ENCODE results near the gene PLEK.
"Not testable (repeated sequence)": the region's sequence is repeated elsewhere in the genome, so short reads cannot be mapped to it uniquely, and the experiment has no call there.

Gene PLEK

DNA sequence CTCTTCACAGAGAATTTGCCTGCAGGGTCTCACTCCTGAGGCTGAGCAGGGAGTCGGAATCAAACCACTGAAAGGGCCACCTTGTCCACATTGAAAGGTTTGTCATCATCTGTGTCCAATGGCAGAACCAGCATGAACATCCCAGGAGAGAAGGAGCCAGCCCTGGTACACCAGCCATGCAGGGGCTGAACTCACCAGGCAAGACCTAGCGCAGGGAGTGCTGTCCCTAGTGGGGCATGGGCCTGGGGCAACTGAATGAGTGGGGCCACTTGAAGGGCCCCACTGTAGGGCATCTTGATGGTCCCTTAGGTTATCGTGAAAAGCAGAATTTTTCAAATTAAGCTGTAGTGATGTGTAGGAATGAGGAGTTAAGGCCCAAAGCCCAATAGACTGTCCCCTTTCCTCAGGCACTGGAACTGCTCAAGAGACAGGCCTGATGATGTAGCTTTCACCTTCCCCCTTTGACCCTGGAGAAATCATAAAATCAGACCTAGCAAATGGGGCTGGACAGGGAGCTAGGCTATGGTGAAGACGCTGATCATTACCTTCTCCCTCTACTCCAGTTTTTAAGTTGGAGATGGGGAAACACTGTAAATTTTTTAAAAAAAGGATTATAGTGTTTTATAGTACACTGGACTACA lies 8.4 kb upstream of the PLEK start:
- DNase-seq = no peak

DNA sequence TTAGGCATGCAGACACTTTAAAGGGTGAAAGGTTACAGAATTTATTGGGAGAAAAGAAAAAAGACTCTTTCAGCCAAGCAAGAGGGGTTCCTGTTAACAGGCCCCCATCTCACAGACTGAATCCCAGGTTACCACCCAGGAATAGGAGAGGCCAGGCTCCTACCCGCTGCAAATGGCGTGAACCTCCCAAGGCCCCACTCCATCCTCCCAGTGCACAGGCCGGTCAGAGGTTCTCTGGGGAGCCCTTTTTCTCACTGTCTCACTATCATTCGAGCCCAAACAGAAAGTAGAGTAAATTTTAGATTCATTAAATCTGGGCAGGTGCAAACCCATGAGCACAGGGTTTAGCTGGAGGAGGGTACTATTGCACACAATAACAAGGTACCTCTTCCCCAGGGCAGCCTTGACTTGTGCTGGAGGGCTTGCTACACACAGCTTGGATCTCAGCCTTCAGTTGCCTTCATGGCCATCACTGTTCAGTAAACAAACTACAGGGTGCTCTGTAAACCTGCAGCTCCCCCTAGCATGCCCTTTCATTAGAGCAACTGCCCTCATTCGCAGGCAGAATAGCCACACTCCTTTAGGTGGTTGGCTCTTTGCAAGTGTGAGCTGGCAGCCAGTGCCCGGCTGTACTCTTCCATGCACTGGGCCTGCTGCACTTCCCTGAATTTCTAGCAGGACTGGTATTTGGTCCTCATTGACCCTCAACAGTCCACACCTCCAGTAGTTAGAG lies 7.3 kb upstream of the PLEK start:
- DNase-seq = peak; percentile 53 to 76

DNA sequence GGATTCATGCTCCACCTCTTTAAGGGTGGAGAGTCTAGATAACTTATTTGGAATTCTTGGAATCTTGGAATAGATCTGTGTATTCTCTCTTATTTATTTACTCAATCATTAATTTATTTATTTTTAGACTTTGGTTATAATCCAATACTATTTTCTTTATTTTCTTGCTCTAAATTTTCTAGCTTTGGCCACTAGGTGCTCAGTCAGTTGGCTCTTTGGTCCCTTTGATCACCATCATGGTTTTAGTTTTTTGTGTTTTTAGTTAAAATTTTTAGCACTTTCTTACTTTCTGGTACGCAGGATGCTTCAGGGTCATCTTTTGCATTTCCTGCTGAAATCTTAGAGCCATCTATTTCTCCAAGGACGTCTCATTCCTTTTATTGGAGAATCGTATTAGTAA lies 5.2 kb upstream of the PLEK start:
- DNase-seq = peak; percentile 16 to 21

DNA sequence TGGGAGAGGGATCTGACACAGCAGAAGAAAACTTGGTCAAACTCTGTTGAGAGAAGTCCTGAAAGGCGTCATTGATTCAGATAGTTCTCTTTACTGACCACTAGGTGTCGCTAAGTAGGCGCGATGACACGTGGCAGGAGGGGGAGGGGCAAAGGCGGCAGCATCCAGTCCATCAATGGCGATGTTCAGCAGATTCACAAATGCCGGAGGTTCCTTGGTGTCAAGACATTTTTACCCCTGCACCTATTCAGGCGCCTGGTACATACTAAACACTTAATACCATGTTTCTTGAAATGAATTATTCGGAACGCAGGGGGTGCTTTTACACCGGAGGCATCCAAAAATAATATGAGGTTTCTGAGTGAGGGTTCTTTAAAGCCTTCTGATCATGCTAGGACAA lies 3.0 kb upstream of the PLEK start:
- peak; percentile 88 to 92 for DNase-seq

DNA sequence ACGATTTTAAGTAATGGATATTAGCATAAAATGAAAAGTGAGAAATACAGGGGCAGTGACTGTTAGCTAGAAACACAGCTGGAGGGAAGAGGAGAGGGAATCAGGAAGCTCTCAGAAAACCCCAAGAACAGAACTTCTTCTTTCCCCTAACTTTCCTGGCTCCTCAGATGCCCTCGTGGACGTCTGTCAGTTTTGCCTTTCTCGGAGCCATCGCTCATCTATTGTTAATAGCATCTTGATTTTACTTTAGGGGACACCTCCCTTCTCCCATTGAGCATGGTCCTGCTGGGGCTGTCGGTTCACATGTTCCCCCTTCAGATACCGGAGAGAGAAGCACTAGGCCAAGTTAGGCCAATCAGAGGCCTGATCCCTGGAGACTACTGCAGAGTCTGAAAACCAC lies 2.3 kb upstream of the PLEK start:
- peak; percentile 67 to 79 for DNase-seq

DNA sequence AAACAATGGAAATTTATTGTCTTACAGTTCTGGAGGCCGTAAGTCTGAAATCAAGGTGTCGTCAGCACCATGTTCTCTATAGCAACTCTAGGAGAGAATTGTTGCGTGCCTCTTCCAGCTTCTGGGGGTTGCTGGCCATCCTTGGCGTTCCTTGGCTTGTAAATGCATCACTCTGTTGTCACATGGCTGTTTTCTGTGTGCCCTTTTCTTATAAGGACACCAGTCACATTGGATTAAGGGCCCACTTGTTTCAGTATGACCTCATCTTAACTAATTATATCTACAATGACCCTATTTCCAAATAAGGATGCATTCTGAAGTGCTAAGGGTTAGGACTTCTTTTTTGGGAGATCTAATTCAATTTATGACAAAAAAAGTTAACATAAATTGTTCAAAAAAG lies 1.4 kb upstream of the PLEK start:
- no peak for DNase-seq

DNA sequence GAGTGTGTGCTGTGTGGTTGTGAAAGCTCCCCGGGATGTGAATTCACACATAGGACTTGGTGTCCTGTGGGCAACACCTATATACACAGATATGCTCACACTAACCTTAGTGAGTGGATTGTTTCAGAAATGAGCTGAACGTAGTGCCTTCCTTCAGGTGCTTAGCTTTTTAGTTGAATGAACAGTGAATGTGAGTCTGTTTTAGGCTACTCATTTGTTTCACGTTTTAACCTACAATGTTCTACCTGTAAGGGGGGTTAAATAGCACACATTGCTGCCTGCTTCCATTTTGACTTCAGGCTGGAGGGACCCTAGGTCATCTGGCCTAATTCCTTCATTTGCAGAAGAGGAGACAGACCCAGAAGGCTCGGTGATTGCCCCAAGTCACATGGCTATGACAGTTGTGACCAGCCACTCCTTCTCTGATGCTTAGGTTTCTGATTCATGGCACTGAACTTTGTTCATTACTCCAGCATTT lies 1.0 kb downstream of the PLEK start:
- peak; percentile 52 to 71 for DNase-seq

DNA sequence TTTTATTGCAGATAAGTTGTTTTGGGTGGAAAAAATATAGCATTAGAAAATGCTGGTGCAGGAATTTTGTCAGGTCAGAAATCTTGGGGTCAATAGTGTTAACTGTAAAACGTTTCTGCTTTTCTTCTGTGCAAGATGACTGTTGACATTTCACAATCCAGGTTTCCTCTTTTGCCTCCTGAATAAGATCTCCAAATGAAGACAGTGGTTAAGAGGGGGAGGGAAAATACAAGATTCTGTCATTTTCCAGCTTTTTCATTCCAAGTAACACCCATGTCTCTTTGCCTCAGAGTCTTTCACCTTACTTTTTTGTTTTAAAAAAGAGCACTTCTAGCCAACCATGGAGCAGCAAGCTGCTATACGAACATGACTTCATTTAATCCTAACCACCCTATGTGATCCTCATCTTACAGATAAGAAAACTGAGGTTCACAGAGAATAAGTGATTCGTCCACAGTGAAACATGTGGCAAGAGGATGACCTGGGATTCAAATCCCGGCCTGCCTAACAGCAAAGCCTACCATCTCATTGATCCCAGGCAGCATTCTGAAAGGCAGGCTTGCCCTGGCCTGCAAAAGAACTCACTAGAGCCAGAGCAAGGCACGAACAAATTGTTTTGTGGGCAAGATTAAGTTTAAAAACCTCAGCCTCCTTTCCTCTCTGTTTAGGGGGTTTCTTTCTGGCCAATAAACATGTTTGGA lies 3.0 kb downstream of the PLEK start:
- peak; percentile 86 to 91 for DNase-seq

DNA sequence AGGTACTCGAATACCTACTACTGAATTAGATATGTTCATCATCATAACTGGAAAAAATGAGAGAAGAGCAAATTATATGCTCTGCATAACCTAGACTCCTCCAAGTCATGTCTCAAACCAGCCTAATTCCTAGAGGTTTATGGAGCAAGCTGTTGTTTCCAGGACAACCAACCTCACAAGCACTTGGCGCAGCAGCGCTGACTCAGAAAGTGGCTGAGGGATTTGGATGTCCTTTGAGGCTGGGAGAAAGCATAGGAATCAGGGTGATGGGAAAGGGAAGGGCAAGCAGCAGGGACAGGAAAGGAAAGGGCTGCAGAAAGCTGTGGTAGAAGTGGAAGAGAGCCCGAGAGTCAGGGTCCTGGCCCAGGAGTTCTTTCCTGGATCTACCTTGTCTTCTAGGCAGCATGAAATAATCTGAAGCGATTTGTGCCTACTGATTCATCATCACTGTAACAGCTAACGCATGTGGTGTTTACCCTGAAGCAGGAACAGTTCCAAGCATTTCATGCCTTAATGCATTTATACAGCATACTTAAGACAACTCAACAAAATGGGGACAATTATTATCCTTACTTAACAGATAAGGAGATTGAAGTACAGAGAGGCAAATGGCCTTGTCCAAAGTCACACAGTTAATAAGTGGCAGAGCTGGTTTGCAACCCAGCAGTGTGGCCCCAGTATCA lies 3.7 kb downstream of the PLEK start:
- DNase-seq = peak in 1 of 2 experiments; percentile 10

DNA sequence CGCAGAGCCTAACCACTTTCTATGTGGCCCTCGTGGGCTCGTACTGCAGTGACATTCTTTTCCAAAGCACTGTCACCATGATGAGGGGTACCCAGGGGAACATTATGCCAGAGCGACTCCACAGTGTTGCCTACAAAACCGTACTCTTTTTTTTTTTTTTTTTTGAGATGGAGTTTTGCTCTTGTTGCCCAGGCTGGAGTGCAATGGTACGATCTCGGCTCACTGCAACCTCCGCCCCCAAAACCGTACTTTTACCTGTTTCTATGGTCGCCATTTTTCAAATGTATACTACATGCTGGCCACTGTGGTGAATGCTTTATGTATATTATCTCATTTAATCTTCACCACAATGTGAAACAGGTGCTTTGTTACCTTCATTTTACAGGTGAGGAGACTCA lies 4.3 kb downstream of the PLEK start:
- DNase-seq = no peak

DNA sequence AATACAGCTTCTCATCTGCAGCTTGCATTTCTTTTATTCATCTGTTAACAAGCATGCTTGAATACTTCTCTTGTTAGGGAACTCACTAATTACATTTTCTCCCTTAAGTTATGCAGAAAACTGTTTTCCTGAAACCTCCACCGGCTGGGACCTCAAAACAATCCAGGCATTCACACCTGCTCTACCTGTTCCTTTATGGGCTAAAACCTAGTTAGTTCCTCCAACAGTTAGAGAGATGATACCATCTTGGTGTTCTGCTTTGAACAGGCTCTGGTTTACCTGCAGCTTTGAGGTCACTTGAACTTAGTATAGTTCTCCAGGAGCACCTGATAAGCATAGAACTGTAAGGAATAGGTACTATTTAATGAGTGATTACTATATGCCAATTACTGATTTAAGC lies 6.1 kb downstream of the PLEK start:
- DNase-seq = no peak

DNA sequence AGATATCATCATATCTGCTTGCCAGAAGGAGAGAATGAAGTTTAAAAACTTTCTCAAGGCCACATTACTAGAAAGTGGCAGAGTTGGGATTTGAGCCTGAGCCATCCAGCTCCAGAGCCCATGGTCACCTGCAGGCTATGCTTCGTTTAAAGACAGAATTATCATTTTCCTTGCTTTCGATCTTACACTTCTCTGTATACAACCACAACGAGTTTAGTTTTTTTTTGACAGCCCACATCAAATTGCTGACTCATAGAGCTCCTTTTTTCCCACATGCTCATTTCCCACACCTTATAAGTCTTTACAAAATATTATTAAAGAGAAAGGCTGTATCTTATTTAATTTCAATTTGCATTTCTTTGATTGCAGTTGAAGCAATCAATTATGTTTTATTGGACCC lies 6.5 kb downstream of the PLEK start:
- no peak for DNase-seq

DNA sequence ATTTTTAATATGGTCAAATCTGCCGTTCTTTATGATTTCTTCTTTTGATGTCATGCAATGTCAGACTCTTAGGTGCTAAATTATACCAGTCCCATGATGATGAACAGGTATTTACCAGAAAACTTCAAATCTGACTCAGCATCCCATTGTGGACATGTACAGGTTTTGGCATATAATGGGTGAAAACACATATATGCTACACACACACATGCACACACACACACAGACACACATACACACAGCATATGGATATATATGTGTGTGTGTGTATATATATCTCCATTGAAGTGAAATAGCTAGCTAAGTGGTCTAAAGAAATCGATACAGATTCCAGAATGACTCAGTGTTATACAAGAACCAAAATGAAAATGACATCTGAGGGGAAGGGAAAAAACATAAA lies 7.4 kb downstream of the PLEK start:
- DNase-seq = no peak

DNA sequence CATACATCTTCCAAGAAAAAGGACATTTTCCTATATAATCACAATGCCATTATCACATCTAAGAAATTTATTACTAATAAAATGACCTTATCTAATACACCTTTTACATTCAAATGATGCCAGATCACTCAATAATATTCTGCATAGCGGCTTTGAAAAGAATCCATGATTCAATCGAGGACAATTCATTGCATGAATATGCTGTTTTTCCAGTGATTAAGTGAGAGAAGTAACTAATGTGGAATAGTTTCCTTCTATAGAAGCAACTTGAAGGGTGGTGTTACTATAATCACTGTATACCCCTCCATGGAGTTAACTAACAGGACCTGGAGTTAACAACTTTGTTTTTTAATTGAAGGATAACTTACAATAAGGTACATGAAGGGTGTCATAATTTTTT lies 9.1 kb downstream of the PLEK start:
- no peak for DNase-seq

DNA sequence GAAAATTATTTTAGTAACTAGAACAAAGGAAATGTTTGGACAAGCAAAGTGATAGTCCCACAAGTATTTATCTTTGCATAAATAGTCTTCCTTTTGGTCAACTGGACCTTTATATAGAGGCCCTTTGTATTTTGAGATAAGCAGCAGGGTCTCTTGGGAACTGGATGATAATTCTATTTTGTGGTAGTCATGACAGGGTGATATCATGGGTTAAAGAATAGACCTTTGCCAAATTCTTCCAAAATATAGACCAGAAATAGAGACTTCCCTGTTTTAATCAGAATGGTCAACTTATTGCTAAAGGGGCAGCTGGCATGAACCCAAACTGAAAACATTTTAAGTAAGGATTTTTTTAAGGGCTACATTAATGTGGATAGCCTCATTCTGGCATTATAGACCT lies 10.5 kb downstream of the PLEK start:
- DNase-seq = no peak

DNA sequence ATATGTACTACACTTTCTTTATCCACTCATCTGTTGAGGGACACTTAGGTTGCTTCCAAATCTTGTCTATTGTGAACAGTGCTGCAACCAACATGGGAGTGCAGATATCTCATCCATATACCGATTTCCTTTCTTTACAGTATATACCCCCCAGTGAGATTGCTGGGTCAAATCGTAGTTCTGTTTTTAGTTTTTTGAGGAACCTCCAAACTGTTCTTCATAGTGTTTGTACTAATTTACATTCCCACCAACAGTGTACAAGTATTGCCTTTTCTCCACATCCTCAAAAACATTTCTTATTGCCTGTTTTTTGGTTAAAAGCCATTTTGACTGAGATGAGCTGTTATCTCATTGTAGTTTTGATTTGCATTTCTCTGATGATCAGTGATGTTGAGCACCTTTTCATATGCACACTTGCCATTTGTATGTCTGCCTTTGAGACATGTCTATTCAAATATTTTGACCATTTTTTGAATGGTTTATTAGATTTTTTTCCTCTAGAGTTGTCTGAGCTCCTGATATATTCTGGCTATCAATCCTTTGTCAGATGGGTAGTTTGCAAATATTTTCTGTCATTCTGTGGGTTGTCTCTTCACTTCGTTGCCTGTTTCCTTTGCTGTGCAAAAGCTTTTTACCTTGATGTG lies 12.2 kb downstream of the PLEK start:
- no peak for DNase-seq

DNA sequence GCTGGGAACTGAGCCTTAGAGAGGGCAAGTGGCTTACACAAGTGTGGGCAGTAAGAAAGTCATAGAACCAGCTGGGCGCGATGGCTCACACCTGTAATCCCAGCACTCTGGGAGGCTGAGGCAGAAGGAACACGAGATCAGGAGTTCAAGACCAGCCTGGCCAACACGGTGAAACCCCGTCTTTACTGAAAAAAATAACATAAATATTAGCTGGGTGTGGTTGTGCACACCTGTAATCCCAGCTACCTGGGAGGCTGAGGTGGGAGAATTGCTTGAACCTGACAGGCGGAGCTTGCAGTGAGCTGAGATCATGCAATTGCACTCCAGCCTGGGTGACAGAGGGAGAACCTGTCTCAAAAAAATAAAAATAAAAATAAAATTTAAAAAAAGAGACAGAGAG lies 13.7 kb downstream of the PLEK start:
- DNase-seq = not testable (repeated sequence)

DNA sequence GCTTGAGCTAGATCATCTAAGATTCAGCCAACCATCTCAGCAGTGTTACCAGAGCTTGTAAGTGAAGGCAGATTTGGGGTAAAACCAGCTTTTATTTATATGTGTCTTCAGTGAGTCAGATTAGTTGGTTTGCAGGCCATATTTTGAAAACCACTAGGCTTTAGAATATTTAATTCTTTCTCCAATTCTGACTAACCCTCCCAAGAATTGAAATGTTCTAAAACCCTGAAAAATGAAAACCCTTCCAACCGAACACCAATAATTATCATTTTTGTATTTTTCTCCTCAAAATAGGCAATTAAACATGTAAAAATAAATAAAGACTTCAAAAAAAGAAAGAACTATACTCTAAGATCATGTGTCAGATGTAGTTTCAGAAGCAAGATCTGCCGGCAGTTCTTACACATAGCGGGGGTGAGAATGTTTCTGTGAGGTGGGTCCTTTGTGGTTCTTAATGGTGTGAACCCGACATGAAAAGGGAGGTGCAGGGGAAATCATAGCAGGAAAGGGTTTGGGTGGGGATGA lies 14.2 kb downstream of the PLEK start:
- DNase-seq = no peak

DNA sequence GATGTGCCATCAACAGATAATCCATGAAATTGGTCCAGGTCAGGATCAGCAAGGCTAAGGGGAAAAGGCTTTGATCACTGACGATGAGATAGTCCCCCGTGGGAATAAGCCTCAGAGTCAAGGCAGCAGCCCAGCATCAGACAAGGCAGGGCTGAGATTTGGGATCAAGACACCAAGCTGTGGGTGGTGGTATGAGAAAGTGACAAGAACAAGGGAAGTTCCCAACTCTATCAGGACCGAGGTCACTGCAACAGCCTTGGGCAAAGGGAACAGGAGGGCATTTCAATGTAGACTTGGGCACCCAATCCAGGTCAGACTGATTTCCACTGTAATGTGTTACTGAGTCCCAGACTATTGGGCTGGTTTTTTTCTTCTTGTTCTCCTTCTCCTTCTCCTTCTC lies 18.7 kb downstream of the PLEK start:
- no peak for DNase-seq

DNA sequence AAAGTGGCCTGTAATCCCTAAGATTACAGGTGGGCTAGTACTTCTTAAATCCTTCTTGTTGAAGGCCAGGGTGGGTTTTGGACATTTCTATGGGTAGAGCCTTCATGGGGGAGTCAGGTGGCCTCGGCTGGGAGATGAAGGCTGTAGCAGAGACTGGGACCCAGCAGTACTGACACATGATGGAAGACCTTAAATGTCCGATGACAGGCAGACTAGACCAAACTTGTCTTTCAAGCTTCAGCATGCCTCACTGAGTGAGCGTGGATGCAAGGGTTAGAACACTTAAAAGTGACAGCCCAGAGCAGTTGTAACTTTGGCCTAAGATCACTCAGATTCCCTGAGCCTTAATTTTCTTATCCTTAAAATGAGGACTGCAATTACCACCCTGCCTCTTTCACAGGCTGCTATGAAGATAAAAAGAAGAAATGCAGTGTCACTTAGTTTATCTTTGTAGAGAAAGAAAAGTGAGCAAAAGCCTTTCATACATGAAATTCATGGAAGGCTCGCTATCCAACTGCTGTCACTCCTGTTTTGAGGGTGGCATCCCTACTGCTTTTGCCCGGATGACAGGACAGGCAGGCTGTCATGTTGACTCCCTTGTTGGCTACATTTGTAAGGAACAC lies 19.5 kb downstream of the PLEK start:
- no peak for DNase-seq

DNA sequence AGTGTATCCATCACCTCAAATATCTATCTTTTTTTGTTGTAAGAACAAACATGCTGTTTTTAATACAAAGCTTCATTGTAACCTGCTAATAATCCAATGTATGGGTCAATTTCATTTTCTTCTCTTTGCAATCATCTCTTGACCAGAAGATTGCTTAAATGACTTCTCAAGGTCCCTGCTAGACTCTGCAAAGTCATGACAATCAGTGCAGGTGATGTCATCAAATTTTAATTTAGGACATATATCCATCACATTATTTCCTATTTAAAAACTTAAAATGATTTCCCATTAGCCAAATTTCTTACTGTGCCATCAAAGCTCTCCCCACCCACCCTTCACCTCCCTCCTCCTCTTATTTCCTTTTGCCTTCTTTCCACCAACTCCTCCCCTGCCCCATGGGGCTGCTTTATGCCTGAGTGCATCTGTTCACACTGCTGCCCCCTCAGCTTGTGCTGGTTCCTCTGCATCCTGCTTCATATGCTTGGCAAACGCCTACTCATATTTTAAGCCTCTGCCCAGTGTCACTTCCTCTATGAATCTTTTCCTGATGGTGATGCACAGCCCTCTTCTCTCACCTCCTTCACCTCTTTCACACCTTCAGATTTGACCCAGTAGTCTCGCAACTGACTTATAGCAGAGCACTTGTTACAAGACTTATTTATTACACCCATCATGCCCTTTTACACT lies 20.3 kb downstream of the PLEK start:
- DNase-seq = peak; percentile 49 to 65

DNA sequence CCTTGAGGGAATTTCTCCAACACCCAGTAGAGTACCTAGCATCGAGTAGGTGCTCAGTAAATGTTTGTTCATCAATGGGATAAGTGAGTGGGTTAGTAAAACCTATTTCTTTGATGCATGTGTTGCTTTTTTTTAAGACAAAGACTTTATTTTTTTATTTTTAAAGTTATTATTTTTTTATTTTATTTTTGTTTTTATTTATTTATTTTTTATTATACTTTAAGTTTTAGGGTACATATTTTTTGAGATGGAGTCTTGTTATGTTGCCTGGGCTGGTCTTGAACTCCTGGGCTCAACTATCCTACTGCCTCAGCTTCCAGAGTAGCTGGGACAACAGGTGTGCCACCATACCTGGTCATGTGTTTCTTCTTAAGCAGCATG lies 20.8 kb downstream of the PLEK start:
- no peak for DNase-seq
